Skin of body (tissue), 2 donors: ENCODE measurements around the gene TCOF1. TPM values are rescaled to one million over a fixed set of nuclear protein-coding genes. Genes with fewer than 3 reads are reported as not detected.
A peak's percentile ranks its signal among the peaks of the same experiment; 100 is the strongest.

Source experiments
- DNase-seq: peaks from one replicate; lab custom pipeline; 2025; lab: John Stamatoyannopoulos, UW
- total RNA-seq: library from RNA; depleted of rRNA; stranded (reverse); fragments of >200 nt; gene quantifications from one replicate; pipeline ENCODE4 v1.2.3, GENCODE V29; 2014

The TCOF1 gene, protein sequence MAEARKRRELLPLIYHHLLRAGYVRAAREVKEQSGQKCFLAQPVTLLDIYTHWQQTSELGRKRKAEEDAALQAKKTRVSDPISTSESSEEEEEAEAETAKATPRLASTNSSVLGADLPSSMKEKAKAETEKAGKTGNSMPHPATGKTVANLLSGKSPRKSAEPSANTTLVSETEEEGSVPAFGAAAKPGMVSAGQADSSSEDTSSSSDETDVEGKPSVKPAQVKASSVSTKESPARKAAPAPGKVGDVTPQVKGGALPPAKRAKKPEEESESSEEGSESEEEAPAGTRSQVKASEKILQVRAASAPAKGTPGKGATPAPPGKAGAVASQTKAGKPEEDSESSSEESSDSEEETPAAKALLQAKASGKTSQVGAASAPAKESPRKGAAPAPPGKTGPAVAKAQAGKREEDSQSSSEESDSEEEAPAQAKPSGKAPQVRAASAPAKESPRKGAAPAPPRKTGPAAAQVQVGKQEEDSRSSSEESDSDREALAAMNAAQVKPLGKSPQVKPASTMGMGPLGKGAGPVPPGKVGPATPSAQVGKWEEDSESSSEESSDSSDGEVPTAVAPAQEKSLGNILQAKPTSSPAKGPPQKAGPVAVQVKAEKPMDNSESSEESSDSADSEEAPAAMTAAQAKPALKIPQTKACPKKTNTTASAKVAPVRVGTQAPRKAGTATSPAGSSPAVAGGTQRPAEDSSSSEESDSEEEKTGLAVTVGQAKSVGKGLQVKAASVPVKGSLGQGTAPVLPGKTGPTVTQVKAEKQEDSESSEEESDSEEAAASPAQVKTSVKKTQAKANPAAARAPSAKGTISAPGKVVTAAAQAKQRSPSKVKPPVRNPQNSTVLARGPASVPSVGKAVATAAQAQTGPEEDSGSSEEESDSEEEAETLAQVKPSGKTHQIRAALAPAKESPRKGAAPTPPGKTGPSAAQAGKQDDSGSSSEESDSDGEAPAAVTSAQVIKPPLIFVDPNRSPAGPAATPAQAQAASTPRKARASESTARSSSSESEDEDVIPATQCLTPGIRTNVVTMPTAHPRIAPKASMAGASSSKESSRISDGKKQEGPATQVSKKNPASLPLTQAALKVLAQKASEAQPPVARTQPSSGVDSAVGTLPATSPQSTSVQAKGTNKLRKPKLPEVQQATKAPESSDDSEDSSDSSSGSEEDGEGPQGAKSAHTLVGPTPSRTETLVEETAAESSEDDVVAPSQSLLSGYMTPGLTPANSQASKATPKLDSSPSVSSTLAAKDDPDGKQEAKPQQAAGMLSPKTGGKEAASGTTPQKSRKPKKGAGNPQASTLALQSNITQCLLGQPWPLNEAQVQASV (N-terminal part only)
- 11.9 TPM for total RNA-seq

DNA sequence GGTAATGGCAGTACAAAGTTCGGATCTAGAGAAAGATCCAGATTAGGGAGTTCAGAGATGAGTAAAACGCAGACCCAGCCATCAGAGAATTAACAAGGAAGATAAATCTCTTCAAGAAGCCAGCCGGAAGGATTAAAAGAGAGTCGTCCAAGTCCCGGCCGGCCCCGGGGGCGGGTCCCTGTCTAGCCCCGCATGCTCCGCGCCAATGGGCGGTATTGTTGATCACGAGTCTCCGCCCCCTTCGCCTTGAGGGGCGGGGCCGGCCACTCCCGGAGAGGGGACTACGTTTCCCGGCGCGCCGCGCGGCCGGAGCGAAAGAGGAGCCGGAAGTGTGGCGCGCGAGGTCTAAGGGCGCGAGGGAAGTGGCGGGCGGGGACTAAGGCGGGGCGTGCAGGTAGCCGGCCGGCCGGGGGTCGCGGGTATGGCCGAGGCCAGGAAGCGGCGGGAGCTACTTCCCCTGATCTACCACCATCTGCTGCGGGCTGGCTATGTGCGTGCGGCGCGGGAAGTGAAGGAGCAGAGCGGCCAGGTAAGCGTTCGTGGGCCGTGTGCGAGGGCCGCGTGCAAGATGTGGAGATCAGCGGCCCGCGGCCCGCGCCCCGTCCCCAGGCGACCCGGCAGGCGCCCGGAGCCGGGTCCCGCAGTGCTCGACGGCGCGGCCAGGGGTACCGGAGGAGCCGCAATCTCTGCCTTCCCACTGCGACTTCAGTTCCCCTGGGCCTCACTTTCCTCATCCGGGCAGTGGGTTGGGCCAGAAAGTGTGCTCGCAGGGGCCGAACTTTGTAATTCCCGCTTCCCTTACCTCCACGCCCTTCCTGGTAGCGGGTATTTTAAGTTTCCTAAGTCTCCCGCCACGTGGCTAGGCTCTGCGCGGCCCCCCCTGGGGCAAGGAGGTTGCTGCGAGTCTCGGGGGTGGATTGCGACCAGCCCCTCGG is at the start of gene TCOF1:
Gene TCOF1, plus strand, starts transcription at position 372 of the 935 bp plus-strand sequence. Its CDS starts 50 bp downstream, at position 422.
- peak; percentile 86 for DNase-seq

DNA sequence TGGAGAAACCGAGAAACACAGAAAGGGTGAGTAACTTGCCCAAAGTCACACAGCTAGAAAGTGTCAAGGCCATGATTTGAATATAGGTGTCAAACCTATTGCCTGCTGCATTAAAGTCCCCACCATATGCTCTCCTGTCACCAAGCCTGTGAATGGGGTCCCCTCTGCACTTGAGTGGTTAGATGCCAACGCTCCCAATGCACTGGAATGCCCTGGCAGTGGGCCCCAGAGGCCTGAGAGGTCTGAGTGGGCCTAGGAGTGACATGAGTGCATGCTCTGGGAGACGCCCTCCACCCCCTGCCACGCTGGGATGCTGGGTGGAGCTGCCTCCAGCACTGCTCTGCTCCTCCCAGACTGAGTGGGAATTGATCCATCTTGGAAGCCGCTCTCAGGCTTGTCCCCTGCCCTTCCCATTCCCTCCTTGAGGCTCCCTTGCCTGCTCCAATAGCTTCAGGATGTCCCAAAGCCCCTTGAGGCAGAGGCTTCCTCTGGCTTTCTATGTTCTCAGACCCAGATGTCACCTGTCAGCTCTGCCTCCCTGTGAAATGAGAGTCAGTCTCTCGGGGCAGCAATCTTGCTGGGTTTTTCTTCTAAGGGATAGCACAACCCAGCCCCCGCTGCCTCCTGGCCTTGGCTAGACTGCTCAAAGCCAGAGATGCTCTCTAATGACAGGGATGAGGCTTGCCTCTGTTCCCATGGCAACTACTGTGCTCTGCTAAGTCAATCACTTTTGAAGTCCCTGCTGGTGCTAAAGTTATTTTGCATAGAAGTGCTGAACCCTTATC is 48.2 kb upstream of the TCOF1 start:
- DNase-seq: no peak

DNA sequence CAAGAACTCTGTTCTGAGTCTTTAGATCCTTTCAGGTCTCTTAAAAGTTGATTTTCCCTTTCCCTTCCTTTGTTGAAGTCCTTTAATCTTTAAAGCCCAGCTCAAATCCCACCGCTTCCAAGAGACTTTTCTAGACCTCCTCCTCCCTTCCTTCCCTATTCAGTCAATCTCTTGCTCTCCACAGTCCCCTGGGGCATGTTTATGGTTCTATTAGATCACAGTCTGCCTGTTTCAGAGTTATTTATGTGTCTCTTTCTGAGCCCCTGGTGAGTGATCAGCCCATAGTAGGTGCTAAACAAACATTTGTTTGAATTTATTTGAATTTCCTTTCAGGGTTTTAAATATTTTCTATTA is 47.6 kb upstream of the TCOF1 start:
- no peak for DNase-seq

DNA sequence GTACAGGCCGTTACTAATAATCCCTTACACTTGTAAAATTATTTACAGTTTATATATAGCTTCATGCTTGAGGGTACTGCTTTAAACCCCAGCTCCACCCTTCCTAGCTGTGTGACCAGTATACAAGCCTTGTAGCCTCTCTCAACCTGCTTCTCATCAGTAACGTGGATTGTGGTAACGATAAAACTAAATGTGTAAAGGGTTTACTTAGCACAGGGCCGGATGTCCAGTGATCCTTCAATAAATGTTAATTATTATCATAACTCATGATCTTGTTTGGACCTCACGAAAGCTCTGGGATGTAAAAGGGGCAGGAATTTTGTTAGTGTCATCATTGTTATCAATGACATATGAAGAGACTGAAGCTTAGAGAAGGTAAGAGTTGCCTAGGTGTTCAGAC is 47.3 kb upstream of the TCOF1 start:
- no peak for DNase-seq

DNA sequence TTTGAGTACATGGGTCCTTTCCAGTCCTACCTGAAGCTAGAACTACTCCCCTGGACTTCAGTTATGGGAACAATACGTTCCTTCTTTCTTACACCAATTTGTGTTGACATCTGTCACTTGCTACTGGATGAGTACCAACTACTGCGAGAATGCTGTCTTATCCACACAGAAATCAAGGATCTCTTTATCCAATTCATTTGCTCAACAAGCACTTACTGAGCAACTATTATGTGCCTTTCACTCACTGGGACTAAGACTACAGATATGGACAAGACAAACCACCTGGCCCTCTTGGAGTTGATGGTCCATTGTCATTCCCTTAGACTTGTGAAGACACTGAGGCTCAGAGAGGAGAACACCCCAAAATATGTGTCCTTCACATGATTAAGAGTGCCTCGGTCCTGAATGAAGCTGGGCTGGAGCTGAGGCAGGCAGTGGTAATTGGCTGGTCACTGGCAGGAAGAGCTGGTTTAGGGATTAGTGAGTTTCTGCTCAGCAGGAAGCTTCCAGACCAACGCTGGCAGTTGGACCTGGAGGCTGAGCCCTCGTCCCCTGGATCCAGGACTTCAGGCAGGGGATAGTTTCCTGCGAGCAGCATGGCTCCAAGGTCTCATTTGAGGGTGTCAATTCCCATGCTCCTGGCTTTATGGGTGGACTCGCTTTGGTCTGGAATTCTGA is 46.3 kb upstream of the TCOF1 start:
- no peak for DNase-seq

DNA sequence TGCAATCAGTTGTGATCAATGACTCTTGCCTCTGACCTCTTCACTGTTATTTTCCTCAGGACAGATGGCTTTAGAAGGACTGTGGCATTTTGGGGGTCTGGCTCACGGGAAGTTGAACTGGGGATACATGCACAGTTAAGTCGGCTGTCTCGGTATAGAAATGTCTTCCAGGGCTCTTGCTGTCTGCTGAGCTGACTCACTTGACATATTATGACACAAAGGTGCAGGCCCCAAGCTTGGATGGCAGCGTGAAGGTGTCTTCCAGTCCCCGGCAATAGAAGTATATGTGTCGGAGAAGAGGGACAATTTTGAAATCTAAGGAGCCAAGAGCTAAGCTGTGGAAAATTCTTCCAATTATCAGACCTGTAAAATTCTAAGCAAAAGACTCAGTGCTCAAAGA is 45.0 kb upstream of the TCOF1 start:
- no peak for DNase-seq

DNA sequence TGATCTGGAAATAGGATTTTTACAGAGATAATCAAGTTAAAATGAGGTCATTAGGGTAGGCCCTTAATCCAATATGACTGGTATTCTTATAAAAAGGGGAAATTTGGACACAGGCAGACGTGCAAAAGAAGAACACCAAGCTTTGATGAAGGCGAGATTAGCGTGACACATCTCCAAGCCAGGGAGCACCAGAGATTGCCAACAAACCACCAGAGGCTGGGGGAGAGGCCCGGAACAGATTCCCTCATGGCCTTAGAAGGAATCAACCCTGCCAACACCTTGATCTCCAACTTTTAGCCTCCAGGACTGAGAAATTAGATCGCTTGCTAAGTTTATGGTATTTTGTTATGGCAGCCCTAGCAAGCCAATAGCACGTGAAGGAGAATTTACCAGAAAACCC is 44.0 kb upstream of the TCOF1 start:
- no peak for DNase-seq

DNA sequence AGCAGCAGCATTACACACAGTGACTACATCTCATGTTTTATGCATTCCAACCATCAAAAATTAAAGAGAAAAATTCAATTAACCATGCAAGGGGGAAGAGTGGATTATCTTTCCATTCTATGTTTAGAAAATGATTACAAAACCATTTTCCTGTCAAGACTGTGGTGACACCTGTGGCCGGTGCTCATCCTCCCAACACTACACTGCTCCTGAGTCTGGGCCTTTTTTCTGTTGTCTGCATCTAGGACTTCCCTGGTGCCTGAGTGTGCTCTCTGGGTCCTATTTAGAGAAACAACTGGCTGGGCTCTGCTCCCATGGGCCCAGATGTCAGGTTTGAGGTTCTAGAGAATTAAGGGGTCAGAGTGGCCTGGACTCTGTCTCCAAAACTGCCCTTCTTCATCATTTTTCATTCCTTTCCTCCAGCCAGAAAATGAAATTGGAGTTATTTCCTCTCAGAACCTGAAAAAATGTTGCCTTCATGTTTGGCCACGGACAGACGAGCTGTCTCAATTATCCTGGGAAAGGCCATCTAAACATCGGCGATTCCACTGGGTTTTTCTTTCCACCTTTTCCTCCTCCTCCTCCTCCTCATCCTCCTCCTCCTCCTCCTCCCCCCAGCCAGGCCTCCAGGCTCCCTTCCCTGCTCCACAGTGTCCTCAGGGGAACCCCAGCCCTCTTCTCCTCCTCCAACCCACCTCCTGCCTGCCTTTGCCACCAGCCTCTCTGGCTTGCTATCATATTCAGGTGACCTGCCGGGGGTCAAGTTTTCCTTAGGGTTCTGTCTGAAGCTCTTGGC is 43.4 kb upstream of the TCOF1 start:
- no peak for DNase-seq

DNA sequence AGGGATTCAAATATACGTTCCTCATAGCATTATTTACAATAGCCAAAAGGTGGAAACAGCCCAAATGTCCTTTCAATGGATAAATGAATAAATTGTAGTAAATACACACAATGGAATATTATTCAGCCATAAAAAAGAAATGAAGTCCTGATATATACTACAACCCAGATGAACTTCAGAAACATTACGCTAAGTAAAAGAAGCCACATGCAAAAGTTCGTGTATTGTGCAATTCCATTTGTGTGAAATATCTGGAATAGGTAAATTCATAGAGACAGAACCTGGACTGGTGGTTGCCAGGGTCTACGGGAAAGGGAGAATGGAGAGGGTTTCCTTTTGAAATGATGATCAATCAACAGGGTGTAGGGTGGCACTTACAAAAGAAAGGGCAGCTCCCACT is 42.3 kb upstream of the TCOF1 start:
- DNase-seq: no peak

DNA sequence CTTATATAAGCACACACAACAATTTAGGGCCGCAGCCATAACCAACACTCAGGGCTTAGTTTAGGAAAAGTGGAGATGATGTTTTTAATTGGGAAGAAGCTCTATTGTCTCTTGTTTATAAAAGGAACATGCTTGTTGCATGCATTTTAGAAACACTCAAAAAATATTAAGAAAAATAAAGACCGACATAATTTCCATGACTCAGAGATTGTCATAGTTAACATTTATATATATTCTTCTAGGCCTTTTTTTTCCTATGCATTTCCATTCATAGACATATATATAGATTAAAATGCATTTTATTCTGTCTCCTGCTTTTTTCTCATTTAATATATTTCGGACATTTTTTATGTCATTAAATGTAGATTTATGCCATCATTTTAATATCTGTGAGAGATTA is 41.2 kb upstream of the TCOF1 start:
- no peak for DNase-seq

DNA sequence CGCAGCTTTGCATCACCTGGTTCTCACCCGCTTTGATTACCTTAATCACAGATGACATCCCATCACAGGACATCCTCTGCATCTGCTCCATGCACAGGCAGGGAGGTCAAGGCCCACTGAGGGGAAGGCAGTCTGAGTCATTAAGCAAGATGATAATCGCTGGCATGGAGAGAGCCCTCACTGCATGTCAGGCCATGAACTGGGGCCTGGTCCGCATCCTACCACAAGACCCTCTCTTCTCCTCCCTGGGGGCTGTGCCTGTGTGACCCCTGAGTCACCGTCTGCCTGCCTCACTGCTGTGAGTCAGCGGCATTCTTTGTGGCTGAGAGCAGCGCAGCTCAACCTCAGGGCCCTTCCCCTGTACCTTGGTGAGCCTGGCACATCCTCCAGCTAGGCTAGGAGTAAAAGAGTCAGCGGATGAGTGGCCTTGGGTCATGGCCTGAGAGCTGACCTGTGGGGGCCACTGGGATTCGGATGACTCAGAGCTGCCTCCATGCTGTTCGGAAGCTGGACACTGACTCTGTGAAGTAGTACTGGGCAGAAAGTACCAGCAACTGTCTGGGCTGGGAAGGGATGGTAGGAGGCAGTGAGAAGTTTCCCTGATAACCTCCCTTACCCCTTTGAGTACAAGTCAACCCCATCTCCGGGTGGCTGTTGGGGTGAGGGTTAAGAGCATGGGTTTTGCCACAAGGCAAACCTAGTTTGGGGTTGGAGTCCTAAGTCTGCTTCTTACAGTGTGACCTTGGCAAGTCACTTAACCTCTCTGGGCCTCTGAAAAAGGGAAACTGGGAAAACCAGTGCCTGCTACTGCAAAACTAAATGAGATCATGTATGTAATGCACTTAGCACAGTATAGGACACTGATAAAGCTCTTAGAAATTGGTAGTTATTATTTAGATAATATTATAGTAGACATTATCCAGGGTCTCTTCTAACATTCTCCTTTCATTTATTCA is 40.2 kb upstream of the TCOF1 start:
- DNase-seq: no peak

DNA sequence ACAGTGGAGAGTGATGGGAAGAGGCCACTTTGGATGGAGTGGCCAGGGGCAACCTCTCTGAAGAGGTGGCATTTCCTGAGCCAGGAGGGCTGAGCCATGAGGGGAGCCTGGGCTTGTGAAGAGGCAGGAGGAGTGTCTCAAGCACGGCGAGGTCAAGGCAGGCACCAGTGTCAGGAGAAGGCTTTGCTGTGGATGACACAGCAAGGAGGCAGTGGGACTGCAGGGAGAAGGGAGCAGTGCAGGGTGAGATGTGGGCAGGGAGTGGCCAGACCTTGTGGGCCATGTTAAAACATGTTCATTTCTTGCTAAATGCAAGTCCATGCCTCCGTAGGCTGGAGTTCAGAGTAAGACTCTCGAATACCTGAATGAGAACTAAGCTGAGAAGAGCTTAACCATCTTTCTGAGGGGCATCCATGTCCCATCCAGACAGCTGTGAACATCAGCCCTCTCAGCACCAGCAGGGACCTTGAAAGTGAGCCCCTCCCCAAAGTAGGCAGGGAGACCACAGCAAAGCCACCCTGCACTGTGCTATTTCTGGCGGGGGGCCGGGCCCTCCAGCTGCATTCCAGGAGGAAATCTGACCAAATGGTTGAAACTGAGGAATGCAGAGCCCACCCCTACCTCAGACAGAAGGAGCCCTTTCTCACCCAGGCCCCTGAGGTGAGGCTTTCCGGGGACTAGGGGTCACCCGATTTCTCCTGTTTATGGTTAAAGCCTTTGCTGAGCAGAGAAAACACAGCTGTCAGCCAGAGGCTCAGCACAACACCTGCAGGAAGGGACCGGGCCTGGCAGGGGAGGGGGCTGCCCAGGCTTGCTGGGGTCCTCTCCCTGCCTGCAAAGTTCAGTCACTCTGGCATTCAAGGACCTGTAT is 38.6 kb upstream of the TCOF1 start:
- DNase-seq: no peak

DNA sequence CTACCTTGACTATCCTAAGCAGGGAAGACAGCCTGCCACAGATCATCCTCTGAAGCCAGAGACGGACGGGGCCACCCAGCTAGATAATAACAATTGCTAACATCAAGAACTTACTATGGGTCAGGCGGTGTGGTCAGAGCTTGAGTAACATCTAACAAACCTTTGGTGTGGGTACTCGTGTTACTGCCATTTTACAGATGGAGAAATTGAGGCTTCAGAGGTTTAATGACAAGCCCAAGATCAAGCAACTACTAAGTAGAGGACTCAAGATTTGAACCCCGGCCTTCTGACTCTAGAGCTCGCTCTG is 38.1 kb upstream of the TCOF1 start:
- no peak for DNase-seq

DNA sequence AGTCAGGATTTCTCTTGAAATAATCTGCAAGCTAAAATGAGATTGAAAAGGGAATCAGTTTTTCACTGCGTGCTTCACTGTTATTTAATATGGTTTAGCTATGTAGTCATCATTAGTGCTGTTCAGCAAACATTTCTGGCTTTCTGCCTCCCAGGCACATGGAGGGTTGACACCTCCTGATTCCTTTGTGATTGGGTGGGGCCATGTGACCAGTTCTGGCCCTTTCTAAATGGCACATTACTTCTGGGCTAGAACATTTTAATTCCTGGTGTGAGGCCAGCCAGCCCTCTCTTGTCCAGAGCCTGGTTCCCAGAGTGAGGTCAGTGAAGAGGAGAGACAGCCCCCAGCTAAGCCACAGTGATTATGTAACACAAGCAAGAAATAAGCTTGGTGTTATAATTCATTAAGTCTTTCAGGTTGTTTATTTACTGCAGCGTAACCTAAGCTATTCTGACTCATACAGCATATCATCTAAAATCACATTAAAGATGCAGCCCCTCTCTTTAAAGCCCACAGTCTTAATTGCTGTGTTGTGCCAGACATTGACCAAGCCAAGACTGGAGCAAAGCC is 37.4 kb upstream of the TCOF1 start:
- peak; percentile 18 for DNase-seq

DNA sequence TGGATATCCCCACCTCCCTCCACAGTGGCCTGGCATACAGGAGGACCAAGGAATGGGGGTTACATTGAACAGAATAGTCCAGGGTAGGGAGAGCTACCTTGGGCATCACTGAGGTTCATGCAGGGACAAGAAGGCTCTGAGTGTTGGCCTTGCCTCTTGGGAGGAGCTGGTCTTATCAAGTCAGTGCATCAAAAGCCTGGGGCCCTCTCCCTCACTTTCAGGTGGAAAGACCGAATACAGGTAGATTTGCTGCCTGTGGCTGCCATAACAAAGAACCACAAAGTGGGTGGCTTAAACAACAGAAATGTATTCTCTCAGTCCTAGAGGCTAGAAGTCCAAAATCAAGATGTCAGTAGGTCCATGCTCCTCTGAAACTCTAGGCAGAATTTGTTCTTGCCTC is 36.3 kb upstream of the TCOF1 start:
- no peak for DNase-seq

DNA sequence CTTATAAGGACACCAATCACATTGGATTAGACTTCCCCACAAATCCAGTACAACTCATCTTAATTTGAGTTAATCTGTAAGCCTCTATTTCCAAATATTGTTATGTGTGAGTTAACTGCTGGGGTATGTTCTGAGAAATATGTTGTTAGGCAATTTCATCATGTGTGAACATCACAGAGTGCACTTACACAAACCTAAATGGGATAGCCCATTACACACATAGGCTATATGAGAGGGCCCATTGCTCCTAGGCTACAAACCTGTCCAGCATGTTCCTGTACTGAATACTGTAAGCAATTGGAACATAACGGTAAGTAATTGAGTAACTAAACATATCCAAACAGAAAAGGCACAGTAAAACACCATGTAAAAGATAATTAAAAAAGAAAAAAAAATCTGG is 35.7 kb upstream of the TCOF1 start:
- DNase-seq: no peak
